ENCODE results near the gene RBL1.
"Not testable (repeated sequence)": the region's sequence is repeated elsewhere in the genome, so short reads cannot be mapped to it uniquely, and the experiment has no call there.

The RBL1 gene

DNA sequence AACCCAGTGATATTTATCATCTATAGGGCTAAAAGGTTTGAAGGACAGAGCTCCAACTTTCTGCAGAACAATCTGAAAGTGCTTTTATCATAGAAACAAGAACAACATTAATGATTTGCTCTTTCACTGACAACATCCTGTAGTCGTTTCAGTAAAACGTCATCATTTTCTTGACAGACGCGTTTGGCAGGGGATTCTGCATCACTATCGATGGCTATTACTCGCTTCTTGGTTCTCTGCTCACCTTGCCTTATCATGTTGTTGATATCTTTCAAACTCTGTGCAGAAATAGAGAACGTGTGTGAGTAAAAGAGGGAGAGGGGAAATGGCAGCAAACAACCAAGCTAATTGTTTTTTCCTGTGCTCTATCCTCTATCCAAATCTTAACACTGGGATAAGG lies 97.1 kb downstream of the RBL1 start:
- no peak overlapping the region for H3K4me3 Mint-ChIP-seq
- TF ChIP-seq, protein P1, sequence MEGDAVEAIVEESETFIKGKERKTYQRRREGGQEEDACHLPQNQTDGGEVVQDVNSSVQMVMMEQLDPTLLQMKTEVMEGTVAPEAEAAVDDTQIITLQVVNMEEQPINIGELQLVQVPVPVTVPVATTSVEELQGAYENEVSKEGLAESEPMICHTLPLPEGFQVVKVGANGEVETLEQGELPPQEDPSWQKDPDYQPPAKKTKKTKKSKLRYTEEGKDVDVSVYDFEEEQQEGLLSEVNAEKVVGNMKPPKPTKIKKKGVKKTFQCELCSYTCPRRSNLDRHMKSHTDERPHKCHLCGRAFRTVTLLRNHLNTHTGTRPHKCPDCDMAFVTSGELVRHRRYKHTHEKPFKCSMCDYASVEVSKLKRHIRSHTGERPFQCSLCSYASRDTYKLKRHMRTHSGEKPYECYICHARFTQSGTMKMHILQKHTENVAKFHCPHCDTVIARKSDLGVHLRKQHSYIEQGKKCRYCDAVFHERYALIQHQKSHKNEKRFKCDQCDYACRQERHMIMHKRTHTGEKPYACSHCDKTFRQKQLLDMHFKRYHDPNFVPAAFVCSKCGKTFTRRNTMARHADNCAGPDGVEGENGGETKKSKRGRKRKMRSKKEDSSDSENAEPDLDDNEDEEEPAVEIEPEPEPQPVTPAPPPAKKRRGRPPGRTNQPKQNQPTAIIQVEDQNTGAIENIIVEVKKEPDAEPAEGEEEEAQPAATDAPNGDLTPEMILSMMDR (IDR thresholded peaks at IDR 0.05; ENCODE audit: unreplicated experiment in 3 of 3) = no peak
- H3K9me3 Mint-ChIP-seq = peaks cover 11% of the 10 kb centered on the region
- no peaks in the 10 kb centered on the region for H3K4me1 Mint-ChIP-seq
- peaks cover 64% of the 10 kb centered on the region for H3K36me3 Mint-ChIP-seq (ENCODE audit: low read depth)
- no peaks in the 10 kb centered on the region for H3K27me3 Mint-ChIP-seq (ENCODE audit: low read depth)
- H3K27ac Mint-ChIP-seq = no peak overlapping the region

DNA sequence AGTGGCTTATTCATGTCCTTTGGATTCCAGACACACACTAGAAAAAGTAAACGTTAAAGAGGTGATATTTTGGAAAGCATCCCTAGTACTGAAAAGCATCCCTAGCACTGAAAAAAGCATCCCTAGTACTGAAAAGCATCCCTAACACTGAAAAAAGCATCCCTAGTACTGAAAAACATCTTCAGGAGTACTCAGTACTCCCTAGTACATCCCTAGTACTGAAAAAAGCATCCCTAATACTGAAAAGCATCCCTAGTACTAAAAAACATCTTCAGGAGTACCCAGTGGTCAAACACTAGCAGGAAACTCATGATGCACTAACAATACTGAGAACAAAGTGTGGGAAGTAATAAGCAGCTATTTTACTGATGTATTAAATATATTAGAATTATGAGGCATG lies 98.7 kb downstream of the RBL1 start:
- Mint-ChIP-seq H3K9me3 (peaks cover 18% of the 10 kb centered on the region), H3K36me3 (ENCODE audit: low read depth) (peaks cover 58% of the 10 kb centered on the region), H3K4me1 (no peaks in the 10 kb centered on the region), H3K27me3 (ENCODE audit: low read depth) (no peaks in the 10 kb centered on the region), H3K4me3 (no peak overlapping the region), H3K27ac (no peak overlapping the region)
- TF ChIP-seq, protein P1 (IDR thresholded peaks at IDR 0.05; ENCODE audit: unreplicated experiment in 3 of 3) = no peak

DNA sequence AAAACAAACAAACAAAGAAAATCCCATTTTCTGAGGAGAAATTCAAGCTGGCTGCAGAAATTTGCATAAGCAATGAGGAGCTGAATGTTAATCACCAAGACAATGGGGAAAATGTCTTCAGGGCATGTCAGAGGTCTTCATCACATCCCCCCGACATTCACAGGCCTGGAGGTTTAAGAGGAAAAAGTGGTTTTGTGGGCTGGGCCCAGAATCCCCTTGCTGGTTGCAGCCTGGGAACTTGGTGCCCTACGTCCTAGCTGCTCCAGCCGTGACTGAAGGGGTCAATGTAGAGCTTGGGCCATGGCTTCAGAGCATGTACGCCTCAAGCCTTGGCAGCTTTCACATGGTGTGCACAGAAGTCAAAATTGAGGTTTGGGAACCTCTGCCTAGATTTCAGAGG lies 101.6 kb downstream of the RBL1 start:
- not testable (repeated sequence) for H3K27ac Mint-ChIP-seq

DNA sequence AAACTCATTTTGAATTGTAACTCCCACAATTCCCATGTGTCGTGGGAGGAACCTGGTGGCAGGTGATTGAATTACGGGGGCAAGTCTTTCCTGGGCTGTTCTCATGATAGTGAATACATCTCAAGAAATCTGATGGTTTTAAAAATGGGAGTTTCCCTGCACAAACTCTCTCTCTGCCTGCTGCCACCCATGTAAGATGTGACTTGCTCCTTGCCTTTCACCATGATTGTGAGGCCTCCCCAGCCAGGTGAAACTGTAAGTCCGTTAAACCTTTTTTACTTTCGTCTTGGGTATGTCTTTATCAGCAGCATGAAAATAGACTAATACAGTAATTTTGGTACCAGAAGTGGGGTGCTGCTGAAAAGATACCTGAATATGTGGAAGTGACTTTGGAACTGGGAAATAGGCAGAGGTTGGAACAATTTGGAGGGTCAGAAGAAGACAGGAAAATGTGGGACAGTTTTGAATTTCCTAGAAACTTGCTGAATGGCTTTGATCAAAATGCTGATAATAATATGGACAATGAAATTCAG lies 102.9 kb downstream of the RBL1 start:
- peaks cover 41% of the 10 kb centered on the region for H3K36me3 Mint-ChIP-seq (ENCODE audit: low read depth)
- H3K27ac Mint-ChIP-seq = no peak overlapping the region
- no peaks in the 10 kb centered on the region for H3K4me1 Mint-ChIP-seq
- TF ChIP-seq, protein P1 (IDR thresholded peaks at IDR 0.05; ENCODE audit: unreplicated experiment in 3 of 3) = no peak
- peaks cover 3% of the 10 kb centered on the region for H3K27me3 Mint-ChIP-seq (ENCODE audit: low read depth)
- H3K9me3 Mint-ChIP-seq = peaks cover 18% of the 10 kb centered on the region
- H3K4me3 Mint-ChIP-seq = no peak overlapping the region

More for the DNA sequence above, 101.6 kb downstream of the RBL1 start:
- Mint-ChIP-seq H3K36me3 (ENCODE audit: low read depth) (peaks cover 52% of the 10 kb centered on the region), H3K9me3 (peaks cover 18% of the 10 kb centered on the region)
- not testable (repeated sequence) for H3K4me1 Mint-ChIP-seq; H3K27me3 Mint-ChIP-seq (ENCODE audit: low read depth); H3K4me3 Mint-ChIP-seq

DNA sequence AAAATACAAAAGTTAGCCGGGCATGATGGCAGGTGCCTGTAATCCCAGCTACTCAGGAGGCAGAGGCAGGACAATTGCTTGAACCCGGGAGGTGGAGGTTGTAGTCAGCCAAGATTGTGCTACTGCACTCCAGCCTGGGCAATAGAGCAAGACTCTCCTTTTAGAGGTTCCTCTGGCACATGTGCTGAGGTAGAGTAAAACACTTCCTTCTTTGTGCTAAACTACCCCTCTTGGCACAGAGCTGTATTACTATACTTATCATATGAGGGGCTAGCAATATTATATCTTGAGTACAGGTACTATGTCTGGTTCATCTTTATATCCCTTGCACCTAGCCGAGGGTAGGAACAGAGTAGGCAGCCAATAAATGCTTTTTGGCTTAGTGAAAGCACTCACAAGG lies 104.1 kb downstream of the RBL1 start:
- Mint-ChIP-seq H3K9me3 (peaks cover 18% of the 10 kb centered on the region), H3K4me3 (no peak overlapping the region), H3K36me3 (ENCODE audit: low read depth) (peaks cover 35% of the 10 kb centered on the region), H3K27me3 (ENCODE audit: low read depth) (peaks cover 3% of the 10 kb centered on the region), H3K4me1 (no peaks in the 10 kb centered on the region), H3K27ac (no peak overlapping the region)
- TF ChIP-seq, protein P1 (IDR thresholded peaks at IDR 0.05; ENCODE audit: unreplicated experiment in 3 of 3) = no peak

DNA sequence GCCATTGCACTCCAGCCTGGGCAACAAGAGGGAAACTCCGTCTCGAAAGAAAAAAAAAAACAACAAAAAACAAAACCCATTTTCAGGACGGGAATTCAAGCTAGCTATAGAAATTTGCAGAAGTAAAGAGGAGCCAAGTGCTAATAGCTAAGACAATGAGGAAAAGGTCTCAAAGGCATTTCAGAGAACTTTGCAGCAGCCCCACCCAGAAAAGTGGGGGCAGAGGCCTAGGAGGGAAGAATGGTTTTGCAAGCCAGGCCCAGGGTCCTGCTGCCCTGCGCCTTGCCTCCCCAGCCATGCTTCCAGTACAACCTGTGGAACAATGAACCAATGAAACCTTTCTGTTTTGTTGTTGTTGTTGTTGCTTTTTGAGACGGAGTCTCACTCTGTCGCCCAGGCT lies 106.0 kb downstream of the RBL1 start:
- Mint-ChIP-seq H3K4me3 (no peak overlapping the region), H3K27me3 (ENCODE audit: low read depth) (peaks cover 3% of the 10 kb centered on the region), H3K27ac (no peak overlapping the region), H3K36me3 (ENCODE audit: low read depth) (peaks cover 16% of the 10 kb centered on the region), H3K4me1 (no peaks in the 10 kb centered on the region), H3K9me3 (peaks cover 7% of the 10 kb centered on the region)
- TF ChIP-seq, protein P1 (IDR thresholded peaks at IDR 0.05; ENCODE audit: unreplicated experiment in 3 of 3) = no peak
